Lung microvascular endothelial cell (primary cell): ENCODE measurements around the gene C1QTNF5. TPM values are rescaled to one million over a fixed set of nuclear protein-coding genes. Genes with fewer than 3 reads are reported as not detected.
"Not testable (repeated sequence)": the region's sequence is repeated elsewhere in the genome, so short reads cannot be mapped to it uniquely, and the experiment has no call there.

Source experiments
- DNase-seq, 2 donors: peaks; one replicate each; pipeline versions ENCODE4 v3.0.0 to v3.0.0-alpha.2; 2010; ENCODE audit warnings: low read depth in 2 of 2
- total RNA-seq: library from RNA; depleted of rRNA; stranded (reverse); fragments of >200 nt; gene quantifications from 2 replicates; pipeline ENCODE4 v1.2.1, GENCODE V29; 2014

Gene C1QTNF5
- 65.6 and 93.1 TPM in 2 replicates for total RNA-seq

- peak; percentile 92 for DNase-seq
These were observed at the start of gene C1QTNF5 for GRCh38 chr11:119340335-119341221. Gene C1QTNF5, minus strand, starts transcription at chr11:119340883. Its CDS starts 486 bp downstream, at chr11:119340397.

GRCh38 chr11:119389611-119390254 lies 49.0 kb upstream of the C1QTNF5 start:
- DNase-seq, result no peak

GRCh38 chr11:119388103-119388502 lies 47.4 kb upstream of the C1QTNF5 start:
- DNase-seq, result no peak

GRCh38 chr11:119384332-119384731 lies 43.6 kb upstream of the C1QTNF5 start:
- no peak for DNase-seq

- DNase-seq, result not testable (repeated sequence)
These were observed 41.8 kb upstream of the C1QTNF5 start for GRCh38 chr11:119382513-119382912.

- DNase-seq, result no peak
These were observed 41.4 kb upstream of the C1QTNF5 start for GRCh38 chr11:119382101-119382500.

- peak; percentile 93 to 98 for DNase-seq
These were observed 40.7 kb upstream of the C1QTNF5 start, which contains the start of gene USP2 for GRCh38 chr11:119381181-119381988. Gene USP2, minus strand, starts transcription at chr11:119381690. Its CDS starts 8,210 bp downstream, at chr11:119373480.

- peak in 1 of 2 donors; percentile 14 for DNase-seq
These were observed 40.1 kb upstream of the C1QTNF5 start for GRCh38 chr11:119380827-119381180.

- no peak for DNase-seq
These were observed 39.6 kb upstream of the C1QTNF5 start for GRCh38 chr11:119380160-119380826.

- DNase-seq, result no peak
These were observed 38.3 kb upstream of the C1QTNF5 start for GRCh38 chr11:119378851-119379465.

- DNase-seq, result no peak
These were observed 37.4 kb upstream of the C1QTNF5 start for GRCh38 chr11:119377961-119378667.

- peak in 1 of 2 donors; percentile 37 for DNase-seq
These were observed 36.6 kb upstream of the C1QTNF5 start for GRCh38 chr11:119377112-119377901.

GRCh38 chr11:119376197-119376847 lies 35.6 kb upstream of the C1QTNF5 start:
- no peak for DNase-seq

- no peak for DNase-seq
These were observed 34.9 kb upstream of the C1QTNF5 start for GRCh38 chr11:119375337-119376196.

- DNase-seq, result no peak
These were observed 34.1 kb upstream of the C1QTNF5 start for GRCh38 chr11:119374632-119375336.

- DNase-seq, result peak; percentile 78 to 87
These were observed 33.4 kb upstream of the C1QTNF5 start for GRCh38 chr11:119373921-119374631.
